GM18502 (cell line): ENCODE results near the gene GBA2.

ENCODE experiments used
- ATAC-seq: cut with Tn5 transposase; IDR thresholded peaks from one replicate; pipeline ENCODE4 v1.9.1; 2021; ENCODE audit warnings: mild to moderate bottlenecking; ENCODE audit not compliant: unreplicated experiment, poor library complexity

GBA2 gene

DNA sequence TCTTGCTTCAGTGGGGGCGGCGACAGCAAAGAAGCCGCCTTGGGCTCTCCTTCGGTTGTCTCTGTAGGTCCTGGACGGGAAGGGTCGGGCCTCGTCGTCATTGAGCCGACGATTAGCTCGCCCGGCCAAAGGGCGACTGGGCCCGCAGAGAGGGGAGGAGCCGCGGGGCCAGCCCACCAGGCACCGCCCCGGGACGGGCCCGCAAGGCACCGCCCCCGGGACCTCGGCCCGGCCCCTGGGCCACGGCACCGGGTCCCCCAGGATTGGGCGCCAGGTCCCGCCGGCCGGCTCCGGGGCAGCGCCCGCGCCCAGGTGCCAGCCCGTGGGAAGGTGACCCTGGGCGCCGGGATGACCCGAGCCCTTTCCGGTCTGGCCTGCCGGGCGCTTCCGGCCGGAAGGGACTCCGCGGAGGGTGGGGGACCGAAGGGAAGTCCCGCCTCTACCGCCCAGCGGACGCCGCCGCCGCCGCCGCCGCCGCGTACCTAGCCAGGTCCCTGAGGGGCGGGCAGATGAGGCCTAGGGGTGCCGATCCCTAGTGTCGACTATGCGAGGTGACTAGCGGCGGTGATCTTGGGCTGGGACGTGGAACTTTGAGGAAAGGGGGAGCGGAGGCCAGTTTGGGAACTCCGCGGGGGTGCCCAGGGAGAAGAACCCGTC lies at the start of gene GBA2, which contains the start of gene RGP1:
TSS of gene GBA2 (minus strand) at position 371 of the 657 bp plus-strand sequence. CDS start 524 bp downstream, outside the sequence.
TSS of gene RGP1 (plus strand) at position 430 of the 657 bp plus-strand sequence. CDS start 469 bp downstream, outside the sequence.
- peak; percentile 83 for ATAC-seq

DNA sequence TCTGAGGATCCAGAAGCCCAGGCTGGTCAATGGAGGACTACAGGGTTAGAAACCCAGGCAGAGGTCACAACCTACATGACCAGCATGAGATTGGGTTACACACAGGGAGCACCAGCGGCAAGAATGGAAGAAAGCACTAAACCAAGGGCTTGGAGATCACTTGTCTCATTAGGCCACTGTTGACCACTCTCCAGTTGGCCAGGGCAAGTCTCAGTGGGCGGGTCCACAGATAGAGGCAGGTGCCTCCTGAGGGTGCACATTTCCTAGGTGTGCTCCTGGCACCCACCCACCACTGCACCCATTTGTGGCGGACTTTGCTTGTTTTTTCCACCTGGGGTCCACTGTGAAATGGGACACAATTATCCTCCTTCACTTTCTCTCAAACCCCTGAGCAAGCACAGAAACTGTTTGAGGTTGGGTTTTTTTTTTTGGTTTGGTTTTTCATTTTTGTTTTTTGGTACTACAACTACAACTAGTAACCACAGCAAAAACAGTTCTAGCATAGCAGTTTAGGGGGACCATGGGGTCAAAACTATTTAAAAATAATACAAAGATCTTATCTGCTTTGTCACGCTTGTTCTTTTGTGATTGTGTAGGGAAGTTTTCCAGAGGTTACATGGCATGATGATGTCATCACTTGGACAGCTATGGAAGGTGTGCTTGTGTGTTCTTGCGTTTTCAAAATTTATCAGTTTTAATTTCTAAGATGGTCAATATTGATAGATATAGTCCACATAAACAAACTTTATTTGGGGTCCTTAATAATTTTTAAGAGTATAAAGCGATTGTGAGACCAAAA lies 48.5 kb upstream of the GBA2 start:
- ATAC-seq: no peak

DNA sequence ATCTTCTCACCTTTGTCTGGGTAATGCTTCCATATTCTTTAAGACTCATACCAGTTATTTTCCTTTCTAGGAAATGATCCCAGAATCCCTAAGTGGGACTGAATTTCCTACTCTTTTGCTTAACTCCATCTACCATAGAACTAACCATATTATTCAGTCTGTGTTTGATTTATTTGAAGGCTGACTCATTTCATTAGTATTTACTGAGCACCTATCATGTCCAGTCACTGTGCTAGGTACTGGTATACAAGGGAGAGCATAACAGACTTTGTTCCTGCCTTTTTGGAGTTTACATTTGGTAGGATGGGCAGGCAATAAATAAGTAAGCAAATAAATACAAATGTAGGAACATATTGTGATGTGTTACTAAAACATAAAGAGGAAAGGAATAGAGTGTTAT lies 46.7 kb upstream of the GBA2 start:
- ATAC-seq: no peak

DNA sequence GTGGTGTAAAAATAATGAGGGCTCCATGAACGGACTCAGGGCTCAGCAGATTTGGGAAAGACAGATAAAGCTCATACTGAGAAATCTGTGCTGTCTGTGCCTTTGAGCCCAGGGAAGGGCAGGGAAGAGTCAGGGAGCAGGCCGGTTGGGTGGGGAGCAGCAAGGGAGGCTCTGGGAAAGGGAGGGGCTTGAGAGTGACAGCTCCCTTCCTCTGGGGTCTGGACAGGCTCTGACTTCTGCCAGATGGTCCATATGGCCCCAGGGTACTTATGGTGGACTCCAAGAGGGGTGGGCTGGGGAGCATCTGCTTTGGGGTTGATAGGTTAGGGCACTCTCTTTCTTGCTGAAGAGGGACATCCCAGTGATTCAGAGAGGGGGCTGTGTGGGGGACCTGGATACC lies 44.4 kb upstream of the GBA2 start:
- no peak for ATAC-seq

DNA sequence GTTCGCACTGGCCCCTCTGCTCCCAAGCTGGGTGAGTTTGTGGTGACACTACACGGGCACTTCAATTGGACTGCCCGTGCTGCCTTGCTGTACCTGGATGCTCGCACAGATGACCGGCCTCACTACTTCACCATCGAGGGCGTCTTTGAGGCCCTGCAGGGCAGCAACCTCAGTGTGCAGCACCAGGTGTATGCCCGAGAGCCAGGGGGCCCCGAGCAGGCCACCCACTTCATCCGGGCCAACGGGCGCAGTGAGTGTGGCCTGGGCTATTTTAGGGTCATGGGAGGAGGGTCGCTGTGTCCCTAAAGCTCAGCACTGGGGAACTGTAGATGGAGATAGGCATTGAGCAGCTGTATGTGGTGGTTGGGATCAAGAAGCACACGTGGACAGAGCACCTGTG lies 43.8 kb upstream of the GBA2 start:
- no peak for ATAC-seq

DNA sequence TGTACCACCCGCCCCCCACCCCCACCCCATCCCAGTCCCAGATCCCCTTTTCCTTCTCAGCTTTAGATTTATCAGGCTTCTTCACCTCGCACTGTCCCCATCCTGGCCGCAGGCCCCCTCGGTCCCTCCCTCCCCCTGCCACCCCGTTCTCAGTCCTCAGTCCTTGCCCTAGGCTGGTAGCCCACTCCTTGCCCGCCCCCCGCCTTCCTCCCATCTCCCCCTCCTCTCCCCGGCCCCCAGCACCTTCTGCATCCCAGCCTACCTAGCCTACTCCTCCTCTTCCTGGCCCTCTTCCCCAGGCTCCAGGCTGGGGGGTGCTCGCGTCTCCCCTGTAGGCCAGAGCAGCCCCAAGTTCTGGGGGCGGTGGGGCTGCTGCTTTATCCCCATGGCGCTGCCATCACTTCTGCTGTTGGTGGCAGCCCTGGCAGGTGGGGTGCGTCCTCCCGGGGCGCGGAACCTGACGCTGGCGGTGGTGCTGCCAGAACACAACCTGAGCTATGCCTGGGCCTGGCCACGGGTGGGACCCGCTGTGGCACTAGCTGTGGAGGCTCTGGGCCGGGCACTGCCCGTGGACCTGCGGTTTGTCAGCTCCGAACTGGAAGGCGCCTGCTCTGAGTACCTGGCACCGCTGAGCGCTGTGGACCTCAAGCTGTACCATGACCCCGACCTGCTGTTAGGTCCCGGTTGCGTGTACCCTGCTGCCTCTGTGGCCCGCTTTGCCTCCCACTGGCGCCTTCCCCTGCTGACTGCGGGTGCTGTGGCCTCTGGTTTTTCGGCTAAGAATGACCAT lies 43.2 kb upstream of the GBA2 start:
- ATAC-seq: no peak

DNA sequence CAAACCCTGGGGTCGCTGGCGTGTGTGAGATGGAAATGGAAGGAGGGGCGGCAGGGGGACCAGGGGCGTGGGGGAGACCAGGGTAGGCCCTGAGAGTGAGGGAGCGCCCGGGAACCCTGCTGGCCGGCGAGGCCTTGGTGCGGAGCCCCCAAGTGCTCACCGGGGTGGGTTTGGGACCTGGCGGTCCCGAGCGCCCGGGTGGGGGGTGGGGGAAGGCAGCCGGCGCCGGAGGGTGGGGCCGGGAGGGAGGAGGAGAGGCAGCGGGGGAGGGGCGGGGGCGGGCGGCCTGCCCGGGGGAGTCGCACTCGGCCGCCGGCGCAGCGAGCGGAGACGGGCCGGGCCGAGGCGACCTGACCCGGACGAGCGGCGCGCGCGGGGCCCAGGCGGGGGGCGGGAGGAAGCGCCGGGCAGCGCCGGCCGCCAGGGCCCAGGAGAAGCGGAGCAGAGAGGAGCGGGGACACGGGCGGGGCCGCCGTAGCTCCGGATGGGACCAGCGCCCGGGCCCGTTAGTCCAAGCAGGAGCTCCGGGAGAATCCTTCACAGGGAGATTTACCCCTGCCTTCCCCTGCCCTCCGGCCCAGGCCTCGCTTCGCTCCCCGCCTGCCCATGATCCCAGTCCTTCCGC lies 42.4 kb upstream of the GBA2 start, which contains the start of gene NPR2:
TSS of gene NPR2 (plus strand) at position 295 of the 625 bp plus-strand sequence. CDS start 818 bp downstream, outside the sequence.
- no peak for ATAC-seq

DNA sequence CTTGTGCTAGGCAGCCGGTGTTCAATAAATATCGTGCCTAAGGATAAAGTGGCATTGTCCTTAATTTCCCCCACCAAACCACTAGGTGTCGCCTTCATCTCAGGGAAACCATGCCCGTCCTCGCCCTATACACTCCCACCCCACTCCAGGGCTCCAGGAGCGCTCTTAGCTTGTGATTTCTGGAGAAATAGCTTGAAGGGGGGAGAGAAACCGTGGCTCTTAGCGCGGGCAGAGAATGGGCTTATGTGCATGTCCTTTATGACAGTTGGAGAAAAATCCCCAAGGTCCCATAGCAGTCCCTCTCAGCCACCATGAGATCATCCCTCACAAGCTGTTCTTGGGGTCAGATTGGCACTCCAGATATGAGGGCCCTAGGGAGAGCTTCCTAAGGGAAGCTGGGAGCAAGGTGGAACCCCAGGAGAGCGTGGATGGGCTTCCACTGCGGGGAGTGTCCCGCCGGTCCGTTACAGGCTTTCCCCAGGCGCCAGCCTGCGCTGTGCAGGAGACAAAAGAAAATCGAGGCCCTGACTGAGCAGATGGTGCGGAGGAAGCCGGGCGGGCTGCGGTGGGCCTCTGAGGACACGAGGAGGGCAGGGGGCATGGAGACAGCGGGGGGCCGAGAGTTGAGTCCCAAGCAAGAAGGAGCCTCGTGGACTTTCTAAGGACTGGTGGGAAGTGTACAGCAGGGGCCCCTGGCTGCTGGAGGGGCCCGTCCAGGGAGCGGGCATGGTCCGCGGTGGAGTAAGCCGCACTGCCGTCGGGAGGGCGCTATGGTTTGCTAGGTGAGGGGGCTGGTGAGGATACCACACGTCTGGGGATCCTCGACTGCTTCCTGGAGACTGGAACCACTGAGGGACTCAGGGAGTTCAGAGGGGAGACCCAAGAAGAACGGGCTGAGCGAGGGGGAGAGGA lies 41.6 kb upstream of the GBA2 start:
- ATAC-seq: no peak

DNA sequence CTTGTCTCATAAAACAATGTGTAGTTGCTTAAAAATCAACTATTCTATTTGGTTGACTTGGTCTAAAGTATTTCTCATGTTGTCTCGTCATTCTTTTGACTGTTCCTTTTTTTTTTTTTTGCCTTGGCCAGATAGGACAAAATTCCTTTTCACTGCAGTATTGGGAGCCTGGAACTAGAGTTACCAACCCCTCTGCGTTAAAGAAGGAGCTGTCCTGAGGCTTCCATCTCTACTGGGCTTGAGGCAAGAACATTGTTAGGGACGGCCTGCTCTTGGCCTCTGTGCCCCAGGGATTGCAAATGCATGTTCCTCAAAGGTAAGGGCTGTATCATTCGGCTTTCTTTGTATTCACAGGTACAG lies 41.0 kb upstream of the GBA2 start:
- no peak for ATAC-seq

DNA sequence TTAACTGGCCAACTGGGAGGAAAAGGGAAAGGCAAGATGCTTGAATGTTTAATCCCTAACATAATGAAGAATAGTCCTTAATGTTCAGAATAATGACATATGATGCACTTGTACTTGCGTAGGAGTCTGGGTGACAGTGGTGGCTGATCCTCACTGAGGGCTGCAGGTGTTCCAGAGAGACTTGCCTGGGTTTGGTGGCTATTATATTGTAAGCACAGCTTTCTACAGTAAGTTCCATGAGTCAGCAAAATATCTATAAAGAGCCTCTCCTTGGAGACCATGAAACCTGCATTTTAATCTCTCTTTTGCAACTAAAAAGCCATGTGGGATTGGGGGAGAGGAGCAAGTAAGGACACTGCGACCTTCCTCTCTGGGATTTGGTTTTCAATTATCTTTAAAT lies 40.5 kb upstream of the GBA2 start:
- no peak for ATAC-seq

DNA sequence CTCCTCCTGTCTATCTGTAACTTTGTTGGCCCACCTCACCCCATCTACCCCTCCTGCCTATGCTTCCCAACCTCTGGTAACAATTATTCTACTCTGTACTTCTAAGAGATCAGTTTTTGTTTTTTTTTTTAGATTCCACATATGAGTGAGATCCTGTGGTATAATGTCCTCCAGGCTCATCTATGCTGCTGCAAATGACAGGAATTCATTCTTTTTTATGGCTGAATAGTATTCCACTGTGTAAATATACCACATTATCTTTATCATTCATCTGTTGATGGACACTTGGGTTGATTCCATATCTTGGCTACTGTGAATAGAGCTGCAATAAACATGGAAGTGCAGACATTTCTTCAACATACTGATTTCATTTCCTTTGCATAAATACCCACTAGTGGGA lies 34.4 kb upstream of the GBA2 start:
- ATAC-seq: no peak

DNA sequence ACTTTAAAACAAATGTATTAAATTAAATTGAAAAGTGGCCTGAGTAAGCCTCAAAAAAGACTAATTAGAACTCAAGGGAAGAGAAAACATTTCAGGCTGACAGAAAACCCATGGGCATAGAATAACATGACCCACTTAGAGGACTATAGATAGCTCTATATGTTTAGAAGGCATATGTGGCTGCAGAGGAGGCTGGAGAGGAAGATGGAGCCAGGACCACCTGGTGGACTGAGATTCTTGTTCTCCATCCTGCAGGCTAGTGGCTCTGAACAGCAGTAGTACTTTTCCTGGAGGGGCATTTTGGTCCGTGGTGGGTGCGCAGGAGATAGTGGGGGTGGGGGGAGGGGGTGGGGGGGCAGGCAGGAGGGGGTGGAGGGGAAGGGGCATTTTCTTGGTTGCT lies 32.0 kb upstream of the GBA2 start:
- ATAC-seq: no peak

DNA sequence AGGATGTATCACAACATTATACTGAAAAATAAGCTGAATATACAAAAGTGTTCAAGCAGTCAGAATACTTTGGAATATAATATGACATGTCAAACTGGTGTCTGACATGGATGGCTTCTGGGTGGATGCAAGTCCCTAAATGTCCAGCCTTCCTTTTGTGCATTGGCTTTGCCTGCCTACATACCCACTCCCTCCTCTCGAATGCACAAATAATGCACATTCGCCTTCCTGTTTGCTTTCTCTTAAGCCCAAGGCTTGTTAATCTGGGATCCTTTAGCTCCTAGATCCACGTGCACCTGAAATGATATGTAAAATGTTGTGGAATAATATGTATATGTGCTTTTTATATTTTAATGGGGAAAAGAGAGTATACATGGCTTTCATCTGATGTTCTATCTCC lies 29.5 kb upstream of the GBA2 start:
- no peak for ATAC-seq

DNA sequence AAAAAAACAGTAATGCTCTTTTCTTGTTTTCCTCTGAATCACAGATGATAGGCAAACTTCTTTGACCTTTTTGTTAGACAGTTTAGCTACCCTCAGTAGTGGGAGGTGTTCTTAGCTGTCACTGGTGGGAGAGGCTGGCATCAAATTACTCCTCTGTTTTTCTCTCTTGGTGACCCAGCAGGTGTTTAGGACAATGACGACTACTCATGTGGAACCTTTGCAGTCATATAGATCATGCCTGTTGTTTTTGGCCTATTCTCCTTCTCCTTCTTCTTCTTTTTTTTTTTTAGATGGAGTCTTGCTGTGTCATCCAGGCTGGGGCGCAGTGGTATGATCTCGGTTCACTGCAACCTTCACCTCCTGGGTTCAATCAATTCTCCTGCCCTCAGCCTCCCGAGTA lies 27.0 kb upstream of the GBA2 start:
- no peak for ATAC-seq

DNA sequence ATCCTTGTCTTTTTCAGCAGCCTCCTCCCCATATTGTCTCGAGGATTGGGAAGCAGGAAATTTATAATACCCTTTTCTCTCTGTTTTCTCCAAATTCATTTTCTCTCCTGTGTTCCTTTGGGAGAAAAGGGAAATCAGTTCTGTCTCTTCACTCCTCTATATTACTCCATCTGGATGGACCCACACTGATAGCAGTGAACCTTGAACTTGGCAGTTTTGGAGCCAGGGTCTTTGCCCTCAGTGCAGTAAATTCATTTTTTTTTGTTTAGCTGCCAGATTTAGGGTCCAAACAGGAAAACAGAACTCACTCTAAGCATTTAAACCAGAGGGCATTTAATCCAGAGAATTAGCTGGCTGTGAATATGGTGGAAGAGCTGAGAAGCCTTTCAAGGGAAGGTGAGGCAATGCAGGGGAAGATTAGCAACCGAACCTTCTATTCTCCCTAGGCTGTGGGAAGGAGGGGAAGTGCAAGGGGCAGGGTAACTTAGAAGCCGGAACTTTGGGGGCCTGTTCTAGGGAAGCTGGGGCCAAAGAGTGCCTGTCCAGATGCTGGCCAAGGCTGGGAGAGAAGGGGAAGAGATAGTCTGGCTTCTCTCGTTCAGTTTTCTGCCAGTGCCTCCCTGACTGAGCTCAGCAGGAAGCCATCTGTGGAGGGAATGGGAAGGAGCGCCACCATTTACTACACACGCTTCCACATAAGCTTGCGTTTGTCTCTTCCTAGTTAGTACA lies 26.0 kb upstream of the GBA2 start:
- ATAC-seq: no peak

DNA sequence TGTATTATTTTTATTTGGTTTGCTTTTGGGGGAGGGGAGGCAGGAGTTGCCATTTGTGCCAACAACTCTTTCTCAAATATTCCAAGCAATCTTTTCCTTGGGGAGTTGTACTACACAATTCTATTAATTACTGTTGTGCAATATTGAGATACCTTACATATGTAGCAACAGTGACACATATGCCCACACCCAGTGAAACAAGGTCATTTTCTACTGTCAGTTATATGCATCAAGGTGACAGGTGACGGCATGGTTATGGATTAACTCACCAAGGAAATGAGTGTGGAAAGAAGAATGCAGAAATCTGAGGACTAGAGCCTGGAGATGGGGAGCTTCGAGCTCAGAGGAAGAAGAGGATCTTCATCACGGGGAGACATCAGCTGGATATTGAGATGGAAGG lies 22.9 kb upstream of the GBA2 start:
- no peak for ATAC-seq

DNA sequence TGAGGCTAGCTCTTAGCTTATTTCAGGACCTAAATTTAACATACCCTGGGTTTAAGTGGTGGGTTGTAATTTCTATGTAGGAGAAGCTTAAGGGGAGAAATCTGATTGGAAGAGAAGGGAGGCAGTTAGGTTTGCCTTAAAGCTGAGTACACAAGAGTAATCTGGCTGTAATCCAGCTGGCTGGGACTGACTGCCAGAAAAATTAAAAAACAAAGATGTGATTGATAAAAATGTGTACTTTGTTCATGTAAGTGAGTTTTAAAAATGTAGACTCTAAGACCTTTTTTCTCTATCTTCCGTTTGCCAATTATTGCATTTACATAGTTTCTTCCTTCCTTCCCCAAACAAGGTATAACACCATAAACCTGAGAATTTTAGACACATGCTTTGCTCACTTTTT lies 22.5 kb upstream of the GBA2 start:
- no peak for ATAC-seq

DNA sequence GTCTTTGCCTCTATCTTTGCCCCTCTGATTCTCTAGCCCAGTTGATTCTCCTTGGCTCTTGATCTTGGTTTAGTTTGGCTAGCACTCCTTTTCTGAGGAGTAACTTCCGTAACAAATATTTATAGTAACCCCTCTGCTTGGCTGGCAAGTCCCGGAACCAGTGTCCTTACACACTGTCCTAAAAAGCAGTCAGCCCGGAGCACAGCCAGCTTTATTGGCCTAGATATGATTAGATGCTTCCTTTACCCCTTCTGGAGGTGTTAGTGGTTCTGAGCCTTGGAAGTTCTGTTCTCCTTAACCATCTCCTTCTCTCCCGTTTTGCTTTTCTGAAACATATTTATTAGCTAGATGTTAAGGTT lies 22.0 kb upstream of the GBA2 start:
- ATAC-seq: no peak

DNA sequence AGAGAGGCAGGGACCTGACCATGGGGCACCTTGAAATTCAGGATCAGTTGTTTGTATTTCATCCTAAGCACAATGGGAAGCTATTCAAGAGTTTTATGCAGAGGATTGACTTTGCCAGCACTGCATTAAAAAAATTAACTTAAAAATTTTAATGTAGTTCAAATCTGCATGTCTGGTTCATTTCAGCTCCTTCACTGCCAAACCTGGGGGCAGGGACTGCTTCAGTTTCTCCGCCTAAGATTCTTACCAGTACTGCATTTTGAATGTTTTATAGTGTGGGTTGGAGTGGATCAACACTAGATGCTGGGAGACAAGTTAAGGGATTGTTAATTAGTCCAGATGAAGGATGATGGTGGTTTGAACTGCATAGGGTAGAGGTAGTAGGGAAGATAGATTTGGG lies 20.7 kb upstream of the GBA2 start:
- no peak for ATAC-seq
